H1 (cell line): ENCODE results near the gene PLXNB1.

Experiments used
- CHD1 ChIP-seq: IDR thresholded peaks from 2 replicates; pipeline ENCODE4 v1.6.1; 2012; ENCODE audit warnings: low read depth, low read length, improper control_type of control experiment
- CHD2 ChIP-seq: IDR thresholded peaks from 2 replicates; pipeline ENCODE4 v1.6.1; 2012; ENCODE audit warnings: low read length, improper control_type of control experiment
- CREB1 ChIP-seq: IDR thresholded peaks from 2 replicates; pipeline ENCODE4 v1.6.1; 2012; ENCODE audit warnings: inconsistent platforms
- POLR2AphosphoS5 ChIP-seq: IDR thresholded peaks from 2 replicates; pipeline ENCODE4 v1.6.1; 2011; ENCODE audit warnings: low read depth, low read length
- YY1 ChIP-seq: IDR thresholded peaks from 2 replicates; pipeline ENCODE4 v1.6.1; 2011; ENCODE audit warnings: low read depth, mild to moderate bottlenecking, low read length
- TF ChIP-seq, protein P1 (sequence below), 3 experiments: IDR thresholded peaks; 1 replicate in 2 of 3; 2 replicates in 1 of 3; pipeline versions ENCODE4 v1.5.1 to v1.6.1; 2011; ENCODE audit warnings: low read length in 3 of 3, mild to moderate bottlenecking in 3 of 3, inconsistent platforms in 2 of 3, low read depth in 1 of 3, moderate library complexity in 1 of 3; ENCODE audit not compliant: insufficient read depth in 1 of 3; ENCODE audit errors: control extremely low read depth in 1 of 3

DNA sequence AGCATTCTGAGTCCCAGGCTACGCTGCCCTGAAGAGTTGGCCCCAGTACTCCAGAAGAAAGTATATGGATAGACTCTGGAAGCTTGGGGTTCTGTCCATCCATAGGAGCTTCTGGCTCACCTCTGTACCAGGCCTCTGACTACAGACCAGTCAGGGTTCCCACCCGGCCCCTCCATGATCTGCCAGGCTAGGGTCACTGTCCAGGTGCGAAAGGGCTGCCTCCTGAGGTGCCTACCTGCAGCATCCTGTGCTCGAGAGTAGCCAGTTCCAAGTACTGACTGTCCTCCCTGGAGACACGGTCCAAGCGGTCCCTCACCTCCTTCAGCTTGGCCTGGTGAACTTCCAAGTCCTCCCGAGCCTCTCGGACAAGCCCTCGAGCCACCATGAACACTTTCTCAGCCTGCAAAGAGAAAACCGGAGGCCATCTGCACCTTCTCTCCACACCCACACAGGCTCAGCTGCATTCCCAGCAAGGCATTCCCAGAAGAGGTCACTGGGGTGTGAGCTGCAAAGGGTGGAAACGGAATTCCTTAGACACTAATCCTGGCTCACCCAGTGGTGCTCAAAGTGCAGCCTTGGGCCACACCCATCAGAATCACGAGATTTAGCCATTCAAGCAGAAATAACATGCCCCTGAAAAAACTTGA lies 3.7 kb upstream of the PLXNB1 start:
- TF ChIP-seq CHD2 = no peak
- TF ChIP-seq, protein P1, sequence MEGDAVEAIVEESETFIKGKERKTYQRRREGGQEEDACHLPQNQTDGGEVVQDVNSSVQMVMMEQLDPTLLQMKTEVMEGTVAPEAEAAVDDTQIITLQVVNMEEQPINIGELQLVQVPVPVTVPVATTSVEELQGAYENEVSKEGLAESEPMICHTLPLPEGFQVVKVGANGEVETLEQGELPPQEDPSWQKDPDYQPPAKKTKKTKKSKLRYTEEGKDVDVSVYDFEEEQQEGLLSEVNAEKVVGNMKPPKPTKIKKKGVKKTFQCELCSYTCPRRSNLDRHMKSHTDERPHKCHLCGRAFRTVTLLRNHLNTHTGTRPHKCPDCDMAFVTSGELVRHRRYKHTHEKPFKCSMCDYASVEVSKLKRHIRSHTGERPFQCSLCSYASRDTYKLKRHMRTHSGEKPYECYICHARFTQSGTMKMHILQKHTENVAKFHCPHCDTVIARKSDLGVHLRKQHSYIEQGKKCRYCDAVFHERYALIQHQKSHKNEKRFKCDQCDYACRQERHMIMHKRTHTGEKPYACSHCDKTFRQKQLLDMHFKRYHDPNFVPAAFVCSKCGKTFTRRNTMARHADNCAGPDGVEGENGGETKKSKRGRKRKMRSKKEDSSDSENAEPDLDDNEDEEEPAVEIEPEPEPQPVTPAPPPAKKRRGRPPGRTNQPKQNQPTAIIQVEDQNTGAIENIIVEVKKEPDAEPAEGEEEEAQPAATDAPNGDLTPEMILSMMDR (IDR thresholded peaks at IDR 0.05; ENCODE audit: control extremely low read depth in 1 of 3, insufficient read depth in 1 of 3, low read depth in 1 of 3, low read length in 3 of 3) = no peak
- no peak for TF ChIP-seq CREB1
- no peak for TF ChIP-seq POLR2AphosphoS5
- TF ChIP-seq YY1 = no peak
- no peak for TF ChIP-seq CHD1
